Nephron (organoid): ENCODE measurements around the gene KCNQ5.

Experiments
- H3K27ac Mint-ChIP-seq, 3 experiments: 2 replicates each; pipeline ENCODE4 v1.8.0; 2020; ENCODE audit warnings: mixed read lengths in 3 of 3, mild to moderate bottlenecking in 2 of 3, moderate library complexity in 1 of 3
- H3K27me3 Mint-ChIP-seq: 2 replicates; pipeline ENCODE4 v1.8.0; 2021; ENCODE audit warnings: low read depth, mild to moderate bottlenecking, moderate library complexity, mixed read lengths
- H3K36me3 Mint-ChIP-seq: 2 replicates; pipeline ENCODE4 v1.8.0; 2020; ENCODE audit warnings: low read depth, mixed read lengths
- H3K4me1 Mint-ChIP-seq: 2 replicates; pipeline ENCODE4 v1.8.0; 2020; ENCODE audit warnings: mixed read lengths
- H3K4me3 Mint-ChIP-seq, 3 experiments: 2 replicates each; pipeline ENCODE4 v1.8.0; 2020; ENCODE audit warnings: mild to moderate bottlenecking in 3 of 3, mixed read lengths in 3 of 3, moderate library complexity in 2 of 3
- H3K9me3 Mint-ChIP-seq: 2 replicates; pipeline ENCODE4 v1.8.0; 2020; ENCODE audit warnings: mixed read lengths
- TF ChIP-seq, protein P1 (sequence below), 3 experiments: fragments of 200-600 bp; sonication (generic); IDR thresholded peaks; one replicate each; pipeline ENCODE4 v1.5.0; 2021; ENCODE audit warnings: antibody characterized with exemption in 3 of 3; ENCODE audit not compliant: unreplicated experiment in 3 of 3

The KCNQ5 gene

DNA sequence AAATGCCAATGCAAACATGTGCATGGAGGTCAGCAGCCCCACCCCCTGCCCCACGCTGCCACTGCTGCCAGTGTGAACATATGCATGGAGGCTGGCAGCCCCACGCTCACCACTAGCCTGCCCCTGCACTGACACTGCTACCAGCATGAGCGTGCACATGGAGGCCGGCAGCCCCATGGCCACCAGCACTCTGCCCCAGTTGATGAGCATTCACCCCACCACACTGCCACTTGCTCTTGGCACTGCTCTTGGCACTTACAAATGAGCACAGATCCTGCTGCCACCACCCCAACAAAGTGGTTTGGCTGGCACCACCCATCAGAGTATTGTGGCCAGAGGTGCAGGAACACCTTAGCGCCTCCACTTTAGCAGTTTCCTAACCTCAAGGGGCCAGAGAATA, 429.3 kb downstream of the KCNQ5 start:
- H3K36me3 Mint-ChIP-seq, result no peaks in the 10 kb centered on the region
- H3K4me3 Mint-ChIP-seq, result no peak overlapping the region
- H3K27me3 Mint-ChIP-seq, result peaks cover 3% of the 10 kb centered on the region
- H3K9me3 Mint-ChIP-seq, result peaks cover 3% of the 10 kb centered on the region
- TF ChIP-seq, protein P1, sequence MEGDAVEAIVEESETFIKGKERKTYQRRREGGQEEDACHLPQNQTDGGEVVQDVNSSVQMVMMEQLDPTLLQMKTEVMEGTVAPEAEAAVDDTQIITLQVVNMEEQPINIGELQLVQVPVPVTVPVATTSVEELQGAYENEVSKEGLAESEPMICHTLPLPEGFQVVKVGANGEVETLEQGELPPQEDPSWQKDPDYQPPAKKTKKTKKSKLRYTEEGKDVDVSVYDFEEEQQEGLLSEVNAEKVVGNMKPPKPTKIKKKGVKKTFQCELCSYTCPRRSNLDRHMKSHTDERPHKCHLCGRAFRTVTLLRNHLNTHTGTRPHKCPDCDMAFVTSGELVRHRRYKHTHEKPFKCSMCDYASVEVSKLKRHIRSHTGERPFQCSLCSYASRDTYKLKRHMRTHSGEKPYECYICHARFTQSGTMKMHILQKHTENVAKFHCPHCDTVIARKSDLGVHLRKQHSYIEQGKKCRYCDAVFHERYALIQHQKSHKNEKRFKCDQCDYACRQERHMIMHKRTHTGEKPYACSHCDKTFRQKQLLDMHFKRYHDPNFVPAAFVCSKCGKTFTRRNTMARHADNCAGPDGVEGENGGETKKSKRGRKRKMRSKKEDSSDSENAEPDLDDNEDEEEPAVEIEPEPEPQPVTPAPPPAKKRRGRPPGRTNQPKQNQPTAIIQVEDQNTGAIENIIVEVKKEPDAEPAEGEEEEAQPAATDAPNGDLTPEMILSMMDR (IDR thresholded peaks at IDR 0.05; ENCODE audit: unreplicated experiment in 3 of 3), result no peak
- H3K4me1 Mint-ChIP-seq, result no peaks in the 10 kb centered on the region
- no peak overlapping the region for H3K27ac Mint-ChIP-seq

DNA sequence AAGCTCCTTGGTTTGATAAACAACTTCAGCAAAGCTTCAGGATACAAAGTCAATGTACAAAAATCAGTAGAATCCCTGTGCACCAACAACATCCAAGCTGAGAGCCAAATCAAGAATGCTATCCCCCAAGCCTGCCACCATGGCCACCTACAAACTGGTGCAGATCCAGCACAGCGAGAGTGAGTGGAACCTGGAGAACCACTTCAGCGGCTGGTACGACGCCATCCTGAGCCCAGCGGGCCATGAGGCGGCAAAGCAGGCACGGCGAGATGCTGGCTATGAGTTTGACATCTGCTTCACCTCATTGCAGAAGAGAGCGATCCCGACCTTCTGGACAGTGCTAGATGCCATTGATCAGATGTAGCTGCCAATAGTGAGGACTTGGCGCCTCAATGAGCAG, 433.1 kb downstream of the KCNQ5 start:
- H3K9me3 Mint-ChIP-seq, result peaks cover 6% of the 10 kb centered on the region
- H3K4me3 Mint-ChIP-seq, result no peak overlapping the region
- H3K27me3 Mint-ChIP-seq, result peaks cover 3% of the 10 kb centered on the region
- H3K36me3 Mint-ChIP-seq, result no peaks in the 10 kb centered on the region
- H3K4me1 Mint-ChIP-seq, result no peaks in the 10 kb centered on the region
- TF ChIP-seq, protein P1 (IDR thresholded peaks at IDR 0.05; ENCODE audit: unreplicated experiment in 3 of 3), result no peak
- no peak overlapping the region for H3K27ac Mint-ChIP-seq

DNA sequence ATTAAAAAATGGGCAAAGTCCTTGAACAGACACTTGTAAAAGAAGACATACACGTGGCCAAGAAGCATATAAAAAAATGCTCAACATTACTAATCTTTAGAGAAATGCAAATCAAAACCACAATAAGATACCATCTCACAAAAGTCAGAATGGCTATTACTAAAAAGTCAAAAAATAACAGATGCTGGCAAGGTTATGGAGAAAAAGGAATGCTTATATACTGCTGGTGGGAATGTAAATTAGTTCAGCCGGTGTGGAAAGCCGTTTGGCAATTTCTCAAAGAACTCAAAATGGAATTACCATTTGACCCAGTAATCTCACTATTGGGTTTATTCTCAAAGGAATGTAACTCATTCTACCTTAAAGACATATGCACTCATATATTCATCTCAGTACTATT, 436.9 kb downstream of the KCNQ5 start:
- no peak overlapping the region for H3K27ac Mint-ChIP-seq
- no peaks in the 10 kb centered on the region for H3K36me3 Mint-ChIP-seq
- H3K4me3 Mint-ChIP-seq, result no peak overlapping the region
- peaks cover 6% of the 10 kb centered on the region for H3K9me3 Mint-ChIP-seq
- H3K4me1 Mint-ChIP-seq, result peaks cover 14% of the 10 kb centered on the region
- TF ChIP-seq, protein P1 (IDR thresholded peaks at IDR 0.05; ENCODE audit: unreplicated experiment in 3 of 3), result no peak
- H3K27me3 Mint-ChIP-seq, result peaks cover 3% of the 10 kb centered on the region

DNA sequence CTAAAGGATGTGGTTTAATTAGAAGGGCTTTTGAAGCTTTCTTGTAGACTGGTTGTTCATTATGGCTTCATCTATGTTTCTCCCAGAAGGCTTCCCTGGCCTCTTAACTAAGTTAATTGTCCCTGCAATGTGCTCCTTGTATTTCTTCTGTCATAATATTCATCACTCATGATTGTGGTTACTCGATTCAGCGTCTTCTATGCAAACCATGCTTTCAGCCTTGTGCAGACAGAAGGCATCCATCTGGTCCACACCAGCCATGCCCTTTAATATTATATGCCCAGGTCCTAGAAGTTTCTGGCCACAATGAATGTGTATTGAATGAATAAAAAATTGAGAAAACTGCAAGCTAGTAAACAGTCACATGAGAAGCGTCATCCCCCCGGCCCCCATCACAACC, 440.3 kb downstream of the KCNQ5 start:
- Mint-ChIP-seq H3K27me3 (no peaks in the 10 kb centered on the region), H3K27ac (no peak overlapping the region)

DNA sequence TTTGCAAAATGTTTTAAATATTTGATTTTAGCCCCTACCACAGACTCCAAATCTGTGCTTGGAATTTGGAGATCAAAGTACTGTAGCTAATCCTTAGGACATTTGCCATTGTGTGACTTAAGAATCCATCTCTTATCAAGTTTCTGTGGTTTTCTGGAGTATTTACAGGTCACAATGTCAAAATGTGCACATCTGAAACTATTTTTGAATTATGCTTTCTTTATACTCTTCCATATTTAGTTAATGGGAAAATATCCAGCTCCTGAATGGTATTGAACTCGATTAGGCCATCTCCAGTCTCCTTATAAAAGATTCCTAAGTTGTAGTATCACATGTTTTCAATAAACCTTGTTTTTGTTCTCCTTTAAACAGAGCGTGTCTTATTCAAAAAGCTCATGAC, 441.0 kb downstream of the KCNQ5 start:
- peaks cover 21% of the 10 kb centered on the region for H3K4me1 Mint-ChIP-seq
- H3K27me3 Mint-ChIP-seq, result no peaks in the 10 kb centered on the region
- no peaks in the 10 kb centered on the region for H3K36me3 Mint-ChIP-seq
- peaks cover 2% of the 10 kb centered on the region for H3K9me3 Mint-ChIP-seq
- TF ChIP-seq, protein P1 (IDR thresholded peaks at IDR 0.05; ENCODE audit: unreplicated experiment in 3 of 3), result no peak
- no peak overlapping the region for H3K27ac Mint-ChIP-seq
- H3K4me3 Mint-ChIP-seq, result no peak overlapping the region

More for the DNA sequence above, 440.3 kb downstream of the KCNQ5 start:
- H3K4me1 Mint-ChIP-seq, result peaks cover 21% of the 10 kb centered on the region
- peaks cover 2% of the 10 kb centered on the region for H3K9me3 Mint-ChIP-seq
- TF ChIP-seq, protein P1 (IDR thresholded peaks at IDR 0.05; ENCODE audit: unreplicated experiment in 3 of 3), result no peak
- no peak overlapping the region for H3K4me3 Mint-ChIP-seq
- no peaks in the 10 kb centered on the region for H3K36me3 Mint-ChIP-seq

DNA sequence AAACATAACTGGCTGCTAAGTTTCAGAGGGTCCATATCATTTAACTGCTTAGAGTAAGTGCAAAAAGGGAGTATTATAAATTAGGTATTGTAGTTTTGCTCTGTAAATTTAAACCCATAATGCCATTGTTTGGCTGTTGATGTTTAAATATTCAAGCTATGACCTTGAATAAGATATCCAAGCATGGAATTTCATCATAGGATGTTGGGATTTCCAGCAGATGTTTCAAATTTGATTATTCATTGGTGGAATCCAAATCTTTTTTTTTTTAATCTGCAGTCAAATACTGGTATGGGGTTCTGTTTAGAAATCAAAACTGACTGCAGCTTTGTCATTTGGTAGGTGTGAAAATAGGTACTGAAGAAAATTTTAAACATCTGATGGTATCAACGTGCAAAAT, 442.4 kb downstream of the KCNQ5 start:
- Mint-ChIP-seq H3K27ac (no peak overlapping the region), H3K4me3 (no peak overlapping the region), H3K4me1 (peaks cover 21% of the 10 kb centered on the region), H3K27me3 (no peaks in the 10 kb centered on the region), H3K36me3 (no peaks in the 10 kb centered on the region), H3K9me3 (no peaks in the 10 kb centered on the region)
- TF ChIP-seq, protein P1 (IDR thresholded peaks at IDR 0.05; ENCODE audit: unreplicated experiment in 3 of 3), result no peak
